ENCODE measurements around the gene PAQR5.
"Not testable (repeated sequence)": the region's sequence is repeated elsewhere in the genome, so short reads cannot be mapped to it uniquely, and the experiment has no call there.

Gene PAQR5

DNA sequence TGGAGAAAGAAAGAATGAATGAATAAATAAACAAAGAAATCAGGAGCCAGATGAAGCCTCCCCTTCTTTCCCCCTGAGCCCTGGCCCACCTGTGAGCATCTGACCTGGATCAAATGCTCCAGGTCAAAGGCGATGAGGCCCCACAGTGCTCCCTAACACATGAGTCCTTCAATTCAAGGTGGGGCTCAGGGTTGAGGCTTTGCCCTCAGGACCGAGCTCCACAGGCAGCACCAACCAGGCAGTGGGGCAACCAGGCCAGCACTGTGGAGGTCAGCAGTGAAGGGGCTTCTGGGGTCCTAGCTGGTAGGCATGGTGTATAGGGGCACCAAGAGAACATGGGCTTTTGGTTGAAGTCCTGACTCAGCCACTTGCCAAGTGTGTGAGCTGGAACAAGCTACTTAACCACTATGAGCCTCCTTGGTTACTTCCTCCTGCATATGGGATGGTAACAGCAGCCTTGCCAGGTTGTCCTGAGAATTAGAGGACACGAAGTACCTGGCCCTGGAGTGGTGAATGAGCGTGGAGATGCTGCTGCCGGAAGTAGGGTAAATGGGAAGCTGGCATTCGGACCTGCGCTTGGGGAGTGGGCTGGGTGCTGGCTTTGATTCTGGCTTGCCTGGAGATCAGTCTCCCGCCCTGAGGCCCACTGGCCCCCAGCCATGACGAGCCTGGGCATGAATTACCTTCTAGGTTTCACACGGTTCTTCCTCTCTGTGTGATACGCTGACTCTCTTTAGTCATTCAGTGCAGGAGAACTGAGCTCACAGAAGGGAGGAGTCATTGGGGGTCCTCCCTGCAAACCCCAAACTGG lies 10.0 kb upstream of the PAQR5 start:
- Mint-ChIP-seq H3K27me3 (peaks cover 10% of the 10 kb centered on the region), H3K27ac (no peak overlapping the region), H3K4me1 (no peaks in the 10 kb centered on the region), H3K36me3 (no peaks in the 10 kb centered on the region), H3K9me3 (no peaks in the 10 kb centered on the region), H3K4me3 (no peak overlapping the region)
- DNase-seq: no peak
- CTCF ChIA-PET: interaction anchor here (2.4 kb wide), 1 partner anchor 15 kb away, joined by 8 read pairs; no protein-coding TSS in a partner anchor

DNA sequence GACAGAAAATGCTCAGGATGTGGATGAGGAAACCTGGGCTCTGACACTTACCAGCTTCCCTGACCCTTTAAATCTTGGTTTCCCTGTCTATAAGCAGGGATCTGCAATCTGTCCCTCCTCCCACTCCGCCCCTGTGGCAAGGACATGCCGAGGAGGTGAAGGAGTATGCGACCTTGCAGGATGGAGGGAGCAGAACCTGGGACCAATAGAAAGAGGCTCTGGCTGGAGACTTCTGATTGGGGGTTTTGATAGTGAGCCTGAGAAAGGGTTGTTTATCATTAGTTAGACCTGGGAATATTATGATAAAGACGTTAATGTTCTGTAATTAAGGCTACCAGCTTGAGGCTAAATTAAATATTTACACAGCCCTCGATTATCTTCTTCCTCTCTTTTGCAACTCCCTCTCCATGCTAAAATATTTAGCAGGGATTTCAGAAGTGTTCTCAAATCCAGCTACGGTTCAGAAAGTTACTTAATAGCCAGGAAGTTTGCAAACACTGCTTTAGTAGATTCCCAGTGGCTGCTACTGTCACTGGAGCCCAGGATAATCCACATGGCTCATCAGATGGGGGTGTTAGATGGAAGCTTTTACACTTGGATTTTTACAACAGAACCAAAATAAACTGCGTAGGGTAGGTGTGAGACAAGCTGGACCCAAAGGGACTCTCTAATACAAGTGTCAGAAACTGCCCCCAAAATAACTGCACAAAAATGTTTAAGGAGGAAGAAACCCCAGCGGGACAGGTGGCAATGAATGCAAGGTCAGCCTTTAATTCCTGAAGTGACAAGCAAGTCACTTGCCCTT lies 9.2 kb upstream of the PAQR5 start:
- H3K4me3 Mint-ChIP-seq: no peak overlapping the region
- H3K27me3 Mint-ChIP-seq: peaks cover 18% of the 10 kb centered on the region
- CTCF ChIA-PET: interaction anchor here (2.4 kb wide), 1 partner anchor 14 kb away, joined by 8 read pairs; no protein-coding TSS in a partner anchor

DNA sequence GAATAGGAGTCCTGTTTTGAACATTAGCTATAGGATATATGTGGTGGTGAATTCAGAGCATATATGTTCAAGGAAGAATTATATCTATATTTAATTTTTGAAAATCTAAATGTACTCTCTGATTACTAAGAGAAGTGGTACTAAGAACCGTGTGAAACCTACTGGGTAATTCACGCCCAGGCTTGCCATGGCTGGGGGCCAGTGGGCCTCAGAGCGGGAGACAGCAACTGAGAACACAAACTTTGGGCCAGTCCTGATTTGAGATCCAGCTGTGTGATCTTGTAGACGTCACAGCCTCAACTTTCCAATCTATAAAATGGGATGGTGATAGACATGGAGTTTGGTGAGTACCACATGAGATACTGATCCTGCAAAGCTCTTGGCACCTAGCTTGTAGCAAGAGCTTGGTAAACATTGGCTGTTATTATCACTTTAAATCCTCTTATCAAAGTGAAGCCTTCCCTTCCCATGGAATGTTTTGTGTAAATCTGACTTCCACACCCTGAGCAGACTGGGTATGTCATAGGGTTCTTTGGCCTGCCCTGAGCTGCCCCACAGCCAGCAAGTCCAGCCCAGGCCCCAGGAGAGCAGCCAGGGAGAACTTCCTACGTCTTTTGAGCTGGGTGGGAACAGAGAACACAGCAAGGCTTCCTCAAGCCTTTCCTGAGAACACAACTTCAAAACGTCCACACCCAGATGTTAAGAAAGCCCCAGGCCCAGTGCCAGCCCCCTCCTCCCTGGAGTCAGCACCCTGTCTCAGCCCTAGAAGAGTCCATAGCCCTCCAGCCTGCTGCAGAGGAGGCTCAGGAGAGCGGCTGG lies 8.2 kb upstream of the PAQR5 start:
- H3K9me3 Mint-ChIP-seq: no peaks in the 10 kb centered on the region
- H3K36me3 Mint-ChIP-seq: no peaks in the 10 kb centered on the region
- DNase-seq: no peak
- H3K27ac Mint-ChIP-seq: no peak overlapping the region
- no peak overlapping the region for H3K4me3 Mint-ChIP-seq
- CTCF ChIA-PET: interaction anchor here (2.4 kb wide), 1 partner anchor 13 kb away, joined by 8 read pairs; no protein-coding TSS in a partner anchor
- peaks cover 24% of the 10 kb centered on the region for H3K27me3 Mint-ChIP-seq
- no peaks in the 10 kb centered on the region for H3K4me1 Mint-ChIP-seq

More for the DNA sequence above, 9.2 kb upstream of the PAQR5 start:
- H3K4me1 Mint-ChIP-seq: no peaks in the 10 kb centered on the region
- H3K9me3 Mint-ChIP-seq: no peaks in the 10 kb centered on the region
- no peak overlapping the region for H3K27ac Mint-ChIP-seq
- DNase-seq: no peak
- H3K36me3 Mint-ChIP-seq: no peaks in the 10 kb centered on the region

DNA sequence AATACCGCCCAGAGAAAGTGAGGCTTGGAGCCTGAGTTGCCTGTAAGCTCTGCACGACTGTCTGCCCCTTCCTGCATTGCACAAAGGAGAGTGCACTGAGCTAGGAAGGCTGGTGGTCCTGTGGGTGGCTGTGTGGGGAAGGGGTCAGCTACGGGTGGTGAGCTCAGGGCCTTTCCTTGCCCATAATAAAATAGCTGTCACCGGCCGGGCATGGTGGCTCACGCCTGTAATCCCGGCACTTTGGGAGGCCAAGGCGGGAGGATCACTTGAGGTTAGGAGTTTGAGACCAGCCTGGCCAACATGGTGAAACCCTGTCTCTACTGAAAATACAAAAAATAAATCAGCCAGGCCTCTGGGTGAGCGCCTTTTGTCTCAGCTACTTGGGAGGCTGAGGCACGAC lies 7.1 kb upstream of the PAQR5 start:
- CTCF ChIA-PET, H3K27ac Mint-ChIP-seq, H3K4me1 Mint-ChIP-seq, H3K36me3 Mint-ChIP-seq, DNase-seq, H3K4me3 Mint-ChIP-seq, H3K9me3 Mint-ChIP-seq: not testable (repeated sequence)
- H3K27me3 Mint-ChIP-seq: peaks cover 28% of the 10 kb centered on the region

DNA sequence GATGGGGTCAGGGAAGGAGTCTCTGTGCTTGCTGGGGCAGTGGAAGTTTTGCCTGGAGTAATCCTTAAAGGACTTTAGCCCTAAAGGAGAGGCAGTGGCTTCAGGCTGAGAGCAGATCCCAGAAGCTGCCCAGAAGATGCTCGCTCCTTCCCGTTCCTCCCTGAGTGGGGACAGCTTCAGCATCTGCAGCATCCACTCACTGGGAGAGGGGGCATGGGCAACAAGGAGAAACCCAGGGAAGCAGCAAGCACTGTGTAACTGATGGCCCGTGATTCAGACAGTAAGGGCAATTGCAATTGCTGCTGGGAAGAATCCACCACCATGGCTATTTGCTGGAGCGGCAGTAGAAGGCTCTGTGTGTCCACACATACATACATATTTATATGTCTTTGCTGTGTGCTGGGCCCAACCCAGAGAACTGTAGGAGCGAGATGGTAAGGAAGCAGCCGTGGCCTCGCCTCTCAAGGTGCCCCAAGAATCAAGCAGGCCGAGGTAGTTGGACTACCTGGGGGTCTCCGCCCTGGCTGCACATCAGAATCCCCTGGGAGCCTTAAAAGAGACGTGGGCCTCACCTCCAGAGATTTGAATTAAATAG lies 5.8 kb upstream of the PAQR5 start:
- Mint-ChIP-seq H3K27ac (no peak overlapping the region), H3K36me3 (no peaks in the 10 kb centered on the region), H3K27me3 (peaks cover 41% of the 10 kb centered on the region), H3K4me3 (no peak overlapping the region), H3K9me3 (no peaks in the 10 kb centered on the region), H3K4me1 (no peaks in the 10 kb centered on the region)
- no peak for DNase-seq
- CTCF ChIA-PET: no interaction called here

DNA sequence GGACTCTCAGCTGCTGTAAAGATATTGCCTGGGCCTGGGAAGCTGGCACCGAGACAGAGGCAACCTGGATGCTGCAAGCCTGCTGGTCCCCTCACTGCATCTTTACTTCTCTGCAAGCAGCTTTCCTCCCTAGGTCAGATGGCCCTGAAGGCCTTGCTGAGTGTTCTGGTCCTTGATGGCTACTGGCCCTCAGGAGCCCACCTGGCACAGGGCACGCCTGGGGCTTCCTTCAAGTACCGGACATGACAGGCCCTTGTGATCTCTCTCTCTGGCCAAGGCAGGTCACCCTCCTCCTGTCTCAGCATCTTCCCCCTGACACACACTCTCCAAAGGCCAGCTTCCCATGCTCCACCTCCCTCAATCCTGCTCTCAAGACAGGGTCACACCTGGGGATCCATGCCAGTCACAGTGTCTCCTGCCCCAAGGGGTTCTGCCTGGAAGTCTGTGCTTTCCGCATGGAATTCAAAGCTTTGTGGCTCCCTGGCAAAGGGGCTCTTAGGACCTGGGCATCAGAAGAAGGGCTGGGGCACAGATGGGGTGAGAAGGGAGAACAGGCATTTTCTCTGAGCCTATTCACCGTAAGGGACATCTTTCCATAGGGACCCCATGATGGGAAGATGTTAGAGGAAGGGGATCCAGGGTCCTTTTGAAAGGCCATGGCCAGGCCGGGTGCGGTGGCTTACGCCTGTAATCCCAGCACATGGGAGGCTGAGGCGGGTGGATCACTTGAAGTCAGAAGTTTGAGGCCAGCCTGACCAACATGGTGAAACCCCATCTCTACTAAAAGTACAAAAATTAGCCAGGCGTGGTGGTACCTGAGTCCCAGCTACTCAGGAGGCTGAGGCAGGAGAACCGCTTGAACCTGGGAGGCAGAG lies 4.7 kb upstream of the PAQR5 start:
- no peak for DNase-seq
- no peak overlapping the region for H3K4me3 Mint-ChIP-seq
- no peaks in the 10 kb centered on the region for H3K9me3 Mint-ChIP-seq
- H3K27ac Mint-ChIP-seq: no peak overlapping the region
- peaks cover 47% of the 10 kb centered on the region for H3K27me3 Mint-ChIP-seq
- no peaks in the 10 kb centered on the region for H3K36me3 Mint-ChIP-seq
- CTCF ChIA-PET: no interaction called here
- H3K4me1 Mint-ChIP-seq: no peaks in the 10 kb centered on the region

DNA sequence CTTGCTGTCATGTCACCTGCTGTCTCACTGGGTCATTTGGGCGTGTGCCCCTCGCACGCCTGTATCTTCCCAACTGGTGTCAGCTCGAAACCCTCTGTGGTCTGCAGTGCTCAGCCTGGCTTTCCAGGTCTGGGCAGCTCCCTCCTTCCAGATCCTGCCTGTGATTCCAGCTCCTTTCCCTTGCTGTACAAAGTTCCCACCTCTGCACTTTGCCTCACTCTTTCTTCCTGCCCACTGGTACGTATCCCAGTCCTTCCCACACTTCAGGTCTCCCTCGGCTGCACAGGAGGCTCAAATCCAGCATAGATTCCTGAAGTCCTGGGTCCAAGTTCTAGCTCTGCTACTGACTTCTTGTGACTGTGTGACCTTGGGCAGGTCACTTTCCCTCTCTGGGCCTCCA lies 2.1 kb upstream of the PAQR5 start:
- H3K4me3 Mint-ChIP-seq: no peak overlapping the region
- H3K36me3 Mint-ChIP-seq: no peaks in the 10 kb centered on the region
- H3K27me3 Mint-ChIP-seq: peaks cover 72% of the 10 kb centered on the region
- H3K9me3 Mint-ChIP-seq: no peaks in the 10 kb centered on the region
- CTCF ChIA-PET: no interaction called here
- no peak overlapping the region for H3K27ac Mint-ChIP-seq
- no peak for DNase-seq
- H3K4me1 Mint-ChIP-seq: no peaks in the 10 kb centered on the region

DNA sequence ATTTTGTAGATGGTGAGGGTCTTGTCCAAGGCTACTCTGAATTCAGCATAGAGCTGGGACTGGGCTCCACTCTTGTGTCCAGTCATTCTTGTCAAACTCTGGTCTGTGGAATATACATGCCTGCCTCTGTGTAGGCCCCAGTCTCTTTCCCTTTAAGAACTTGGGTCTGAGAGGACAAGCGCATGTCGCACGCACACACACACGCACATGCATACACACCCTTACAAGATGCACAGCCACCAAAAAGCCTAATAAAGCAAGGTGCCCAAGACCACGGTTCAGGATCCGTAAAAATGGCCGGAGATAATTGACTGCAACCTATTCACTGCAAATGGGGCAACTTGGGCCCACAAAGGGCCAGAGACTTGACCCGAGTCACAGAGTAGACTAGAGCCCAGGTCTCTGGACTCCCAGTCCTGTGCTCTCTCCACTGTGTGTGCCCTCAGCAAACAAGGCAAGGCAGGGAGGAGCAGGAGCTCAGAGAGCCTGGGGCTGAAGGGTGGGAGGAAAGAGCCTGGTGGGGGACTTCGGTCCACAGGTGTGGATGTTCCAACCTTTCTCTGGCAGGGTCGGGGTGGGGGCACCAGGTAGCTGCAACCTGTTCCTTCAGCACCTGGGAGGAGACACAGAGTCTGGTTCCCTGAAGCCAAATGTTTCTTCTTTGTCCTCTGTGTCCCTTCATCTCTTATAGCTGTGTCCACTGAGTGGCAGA lies 914 bp upstream of the PAQR5 start:
- Mint-ChIP-seq H3K27ac (no peak overlapping the region), H3K4me1 (no peaks in the 10 kb centered on the region)

DNA sequence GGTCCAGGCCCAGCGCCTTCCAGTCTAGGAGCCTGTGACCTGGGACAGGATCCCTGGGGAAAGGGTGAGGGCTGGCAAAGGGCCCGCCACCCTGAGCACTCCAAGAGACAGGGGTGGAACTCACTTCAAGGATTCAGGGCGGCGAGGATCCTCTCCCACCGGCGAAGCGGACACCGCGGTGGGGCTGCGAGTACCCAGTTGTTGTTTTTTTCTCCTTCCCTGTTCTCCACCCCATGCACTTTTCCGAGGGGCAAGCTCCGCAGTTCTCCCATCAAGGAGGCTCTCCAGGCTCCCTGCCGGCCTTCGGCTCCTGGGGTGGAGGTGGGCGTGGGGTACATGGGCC lies 387 bp upstream of the PAQR5 start:
- H3K27me3 Mint-ChIP-seq: peaks cover 89% of the 10 kb centered on the region
- no peak overlapping the region for H3K4me3 Mint-ChIP-seq

More for the DNA sequence above, 914 bp upstream of the PAQR5 start:
- CTCF ChIA-PET: no interaction called here
- no peaks in the 10 kb centered on the region for H3K9me3 Mint-ChIP-seq
- H3K36me3 Mint-ChIP-seq: no peaks in the 10 kb centered on the region
- no peak for DNase-seq
- no peak overlapping the region for H3K4me3 Mint-ChIP-seq
- peaks cover 84% of the 10 kb centered on the region for H3K27me3 Mint-ChIP-seq

DNA sequence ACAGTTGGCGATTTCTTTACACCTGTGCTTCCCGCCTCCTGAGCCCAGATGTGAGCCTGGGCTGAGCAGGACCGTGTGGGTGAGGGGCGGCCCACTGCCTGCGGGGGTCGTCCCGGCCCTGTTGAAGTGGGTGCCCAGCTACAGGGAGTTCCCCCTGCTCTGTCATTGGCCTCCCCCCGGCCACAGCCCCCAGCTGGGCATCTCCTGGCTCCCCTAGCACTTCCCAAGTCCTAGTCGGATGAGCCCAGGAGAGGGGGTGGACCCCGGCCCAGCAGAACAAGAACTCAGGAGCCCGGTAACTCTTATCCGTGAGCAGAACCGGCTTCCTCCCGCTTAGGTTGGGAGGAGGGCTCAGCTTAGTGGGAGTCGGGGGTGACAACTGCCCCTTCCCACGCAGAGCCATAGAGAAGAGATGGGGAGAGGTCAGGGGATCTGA lies 757 bp downstream of the PAQR5 start:
- H3K27me3 Mint-ChIP-seq: peaks cover 88% of the 10 kb centered on the region

More for the DNA sequence above, 387 bp upstream of the PAQR5 start:
- Mint-ChIP-seq H3K9me3 (no peaks in the 10 kb centered on the region), H3K4me1 (no peaks in the 10 kb centered on the region), H3K36me3 (no peaks in the 10 kb centered on the region), H3K27ac (no peak overlapping the region)
- CTCF ChIA-PET: no interaction called here
- no peak for DNase-seq

DNA sequence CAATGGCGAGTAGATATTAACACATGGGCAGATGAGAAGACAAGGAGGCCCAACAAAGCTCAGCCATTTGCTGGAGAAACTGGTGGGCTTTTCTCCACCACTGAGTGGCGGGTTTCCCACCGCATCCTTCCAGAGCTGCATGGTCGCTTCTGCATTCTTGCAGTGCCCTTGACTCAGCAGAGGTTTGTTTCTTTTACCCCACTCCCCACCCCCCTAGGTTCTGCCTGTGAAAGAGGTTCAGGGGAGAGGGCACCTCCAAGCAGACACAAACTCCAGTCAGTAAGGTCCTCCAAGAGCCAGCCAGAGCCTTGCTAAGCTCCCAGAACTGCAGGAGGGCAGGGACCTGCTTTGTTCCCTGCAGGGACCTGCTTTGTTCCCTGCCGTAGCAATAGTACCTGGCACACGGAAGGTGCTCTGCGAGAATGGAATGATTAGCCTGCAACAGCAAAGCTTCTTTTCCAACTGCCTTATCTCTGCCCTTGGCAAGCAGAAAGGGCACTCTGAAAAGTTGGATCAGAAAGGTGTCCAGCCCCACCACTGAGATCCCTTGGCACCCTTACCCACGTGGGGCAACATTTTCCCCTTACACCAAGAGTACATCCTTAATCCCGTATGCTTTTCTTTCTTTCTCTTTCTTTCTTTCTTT lies 1.4 kb downstream of the PAQR5 start:
- H3K4me1 Mint-ChIP-seq: no peaks in the 10 kb centered on the region
- CTCF ChIA-PET: interaction anchor here (1.8 kb wide), 1 partner anchor 241 kb away, joined by 4 read pairs; no protein-coding TSS in a partner anchor
- no peaks in the 10 kb centered on the region for H3K36me3 Mint-ChIP-seq
- no peaks in the 10 kb centered on the region for H3K9me3 Mint-ChIP-seq
- H3K27me3 Mint-ChIP-seq: peaks cover 89% of the 10 kb centered on the region
- no peak for DNase-seq
- H3K4me3 Mint-ChIP-seq: no peak overlapping the region
- no peak overlapping the region for H3K27ac Mint-ChIP-seq

More for the DNA sequence above, 757 bp downstream of the PAQR5 start:
- Mint-ChIP-seq H3K27ac (no peak overlapping the region), H3K4me1 (no peaks in the 10 kb centered on the region), H3K9me3 (no peaks in the 10 kb centered on the region), H3K36me3 (no peaks in the 10 kb centered on the region), H3K4me3 (no peak overlapping the region)
- no peak for DNase-seq
- CTCF ChIA-PET: interaction anchor here (1.8 kb wide), 1 partner anchor 240 kb away, joined by 4 read pairs; no protein-coding TSS in a partner anchor

DNA sequence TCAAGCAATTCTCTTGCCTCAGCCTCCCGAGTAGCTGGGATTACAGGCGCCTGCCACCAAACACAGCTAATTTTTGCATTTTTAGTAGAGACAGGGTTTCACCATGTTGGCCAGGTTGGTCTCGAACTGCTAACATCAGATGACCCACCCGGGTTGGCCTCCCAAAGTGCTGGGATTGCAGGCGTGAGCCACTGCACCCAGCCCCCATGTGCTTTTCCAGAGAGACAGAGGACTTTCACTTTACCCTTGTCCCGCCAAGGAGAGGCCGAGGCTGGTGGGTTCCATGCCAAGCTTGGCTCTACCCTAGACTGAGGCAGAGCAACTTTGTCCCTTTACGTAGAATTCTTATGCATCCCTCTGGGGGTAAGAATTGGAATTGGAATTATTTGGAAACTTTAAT lies 2.4 kb downstream of the PAQR5 start:
- peaks cover 88% of the 10 kb centered on the region for H3K27me3 Mint-ChIP-seq
- not testable (repeated sequence) for H3K36me3 Mint-ChIP-seq, DNase-seq, H3K4me1 Mint-ChIP-seq, H3K4me3 Mint-ChIP-seq, H3K9me3 Mint-ChIP-seq, H3K27ac Mint-ChIP-seq
- CTCF ChIA-PET: interaction anchor here (1.8 kb wide), 1 partner anchor 242 kb away, joined by 4 read pairs; no protein-coding TSS in a partner anchor
